HepG2 (cell line): ENCODE measurements around the gene THSD8. TPM values are rescaled to one million over a fixed set of nuclear protein-coding genes. Genes with fewer than 3 reads are reported as not detected.
A peak's percentile ranks its signal among the peaks of the same experiment; 100 is the strongest.

Experiments used
- CAMTA2 ChIP-seq: sonication (generic); formaldehyde crosslinking; IDR thresholded peaks from 2 replicates; pipeline ENCODE4 v1.4.0; 2020; ENCODE audit warnings: mild to moderate bottlenecking, missing genetic modification reagents, borderline replicate concordance
- CTCF ChIP-seq: sonication (generic); formaldehyde crosslinking; IDR thresholded peaks from 2 replicates; pipeline ENCODE4 v1.5.0; 2020; ENCODE audit warnings: mild to moderate bottlenecking, missing genetic modification reagents, moderate library complexity
- IRF1 ChIP-seq: sonication (generic); formaldehyde crosslinking; IDR thresholded peaks from 2 replicates; pipeline ENCODE4 v1.4.0; 2020; ENCODE audit warnings: low read depth, mild to moderate bottlenecking, missing genetic modification reagents
- IRF9 ChIP-seq: sonication (generic); formaldehyde crosslinking; IDR thresholded peaks from 2 replicates; pipeline ENCODE4 v1.8.0; 2022; ENCODE audit warnings: missing genetic modification reagents, mild to moderate bottlenecking, borderline replicate concordance
- REST ChIP-seq, 2 experiments: IDR thresholded peaks; 2 replicates each; pipeline ENCODE4 v1.6.1; 2011 to 2012; ENCODE audit warnings: low read length in 2 of 2, borderline replicate concordance in 1 of 2, low read depth in 1 of 2, mild to moderate bottlenecking in 1 of 2, moderate library complexity in 1 of 2
- RXRB ChIP-seq: IDR thresholded peaks from 2 replicates; pipeline ENCODE4 v1.6.1; 2016; ENCODE audit warnings: borderline replicate concordance, missing genetic modification reagents, missing compliant biosample characterization
- ZHX2 ChIP-seq, 2 experiments: sonication (generic) in 1 of 2; formaldehyde crosslinking in 1 of 2; IDR thresholded peaks; 2 replicates each; pipeline versions ENCODE4 v1.6.1 to v1.9.0; 2014 to 2022; ENCODE audit warnings: antibody characterized with exemption in 1 of 2, borderline replicate concordance in 1 of 2, inconsistent platforms in 1 of 2, low read depth in 1 of 2, missing genetic modification reagents in 1 of 2
- ZNF800 ChIP-seq: sonication (generic); formaldehyde crosslinking; IDR thresholded peaks from 2 replicates; pipeline ENCODE4 v1.4.0; 2020; ENCODE audit warnings: missing genetic modification reagents
- ZSCAN30 ChIP-seq: sonication (generic); formaldehyde crosslinking; IDR thresholded peaks from 2 replicates; pipeline ENCODE4 v1.5.0; 2020; ENCODE audit warnings: mild to moderate bottlenecking, missing genetic modification reagents
- polyA plus RNA-seq, 8 experiments: library from polyadenylated mRNA; depleted of rRNA in 3 of 8; stranded (reverse) in 7 of 8; unstranded in 1 of 8; fragments of >200 nt; fragmentation: Illumina TruSeq in 4 of 8; extraction: Trizol in 4 of 8; gene quantifications; 2 replicates each; pipeline versions ENCODE4 v1.2.1 to v1.2.3, GENCODE V29; 2011 to 2016; ENCODE audit warnings: low read depth in 4 of 8, missing spikeins in 1 of 8, mixed read lengths in 1 of 8; ENCODE audit not compliant: insufficient read depth in 1 of 8
- total RNA-seq, 5 experiments: library from RNA; depleted of rRNA; stranded (reverse); fragments of >200 nt; fragmentation: Illumina TruSeq; extraction: Trizol; gene quantifications; 2 replicates each; pipeline ENCODE4 v1.2.3, GENCODE V29; 2016; ENCODE audit warnings: low read depth in 1 of 5

Gene THSD8
- total and polyA plus RNA-seq, 2 of the 13 experiments (the other 11 are each of a cell fraction or from before 2014, with no cell fraction given) = 4.8 to 14.9 TPM

GRCh38 chr19:12847159-12848139, 45.6 kb downstream of the THSD8 start (continued):
- TF ChIP-seq ZNF800 (CRISPR knock-in tag) (peak; percentile 51; the same call in 1 of the 2 replicates), ZSCAN30 (CRISPR knock-in tag) (no peak), CTCF (CRISPR knock-in tag) (peak; percentile 95), IRF9 (CRISPR knock-in tag) (peak; percentile 67; the same call in 1 of the 2 replicates), ZHX2 (IDR thresholded peaks at IDR 0.05; ENCODE audit: low read depth) (no peak), ZHX2 (CRISPR knock-in tag; IDR thresholded peaks at IDR 0.05; ENCODE audit: borderline replicate concordance) (no peak), IRF1 (CRISPR knock-in tag) (no peak), RXRB (0 out of 2 replicates have a peak, but pooled peaks have one; percentile 37), CAMTA2 (CRISPR knock-in tag) (no peak), REST (IDR thresholded peaks at IDR 0.05; ENCODE audit: borderline replicate concordance in 1 of 2, low read depth in 1 of 2, low read length in 2 of 2) (no peak)
